ENCODE measurements around the gene COL19A1. TPM values are rescaled to one million over a fixed set of nuclear protein-coding genes. Genes with fewer than 3 reads are reported as not detected.

The COL19A1 gene
- total RNA-seq, 3 donors from 2014 or later: 0.15 to 0.66 TPM; not detected in 1

- no peaks in the 10 kb centered on the region for H3K9me3 ChIP-seq
- no peaks in the 10 kb centered on the region for H3K36me3 ChIP-seq
- intact Hi-C loops (cut with DNase I; ENCODE audit: low total_unique reads): loop anchor here (5.0 kb wide), 1 partner anchor 802 kb away; no protein-coding TSS in a partner anchor
- no peak overlapping the region for H3K4me3 ChIP-seq
- no peaks in the 10 kb centered on the region for H3K4me1 ChIP-seq
- no peak for TF ChIP-seq POLR2A (IDR thresholded peaks at IDR 0.05)
- TF ChIP-seq, protein P1, sequence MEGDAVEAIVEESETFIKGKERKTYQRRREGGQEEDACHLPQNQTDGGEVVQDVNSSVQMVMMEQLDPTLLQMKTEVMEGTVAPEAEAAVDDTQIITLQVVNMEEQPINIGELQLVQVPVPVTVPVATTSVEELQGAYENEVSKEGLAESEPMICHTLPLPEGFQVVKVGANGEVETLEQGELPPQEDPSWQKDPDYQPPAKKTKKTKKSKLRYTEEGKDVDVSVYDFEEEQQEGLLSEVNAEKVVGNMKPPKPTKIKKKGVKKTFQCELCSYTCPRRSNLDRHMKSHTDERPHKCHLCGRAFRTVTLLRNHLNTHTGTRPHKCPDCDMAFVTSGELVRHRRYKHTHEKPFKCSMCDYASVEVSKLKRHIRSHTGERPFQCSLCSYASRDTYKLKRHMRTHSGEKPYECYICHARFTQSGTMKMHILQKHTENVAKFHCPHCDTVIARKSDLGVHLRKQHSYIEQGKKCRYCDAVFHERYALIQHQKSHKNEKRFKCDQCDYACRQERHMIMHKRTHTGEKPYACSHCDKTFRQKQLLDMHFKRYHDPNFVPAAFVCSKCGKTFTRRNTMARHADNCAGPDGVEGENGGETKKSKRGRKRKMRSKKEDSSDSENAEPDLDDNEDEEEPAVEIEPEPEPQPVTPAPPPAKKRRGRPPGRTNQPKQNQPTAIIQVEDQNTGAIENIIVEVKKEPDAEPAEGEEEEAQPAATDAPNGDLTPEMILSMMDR (IDR thresholded peaks at IDR 0.05): no peak
- TF ChIP-seq POLR2AphosphoS5 (IDR thresholded peaks at IDR 0.05): no peak
- DNase-seq (ENCODE audit: low spot score in 2 of 2): no peak
- H3K27me3 ChIP-seq: no peaks in the 10 kb centered on the region
- no peak overlapping the region for H3K27ac ChIP-seq
These were observed 284.2 kb downstream of the COL19A1 start for GRCh38 chr6:70150521-70150920.

DNA sequence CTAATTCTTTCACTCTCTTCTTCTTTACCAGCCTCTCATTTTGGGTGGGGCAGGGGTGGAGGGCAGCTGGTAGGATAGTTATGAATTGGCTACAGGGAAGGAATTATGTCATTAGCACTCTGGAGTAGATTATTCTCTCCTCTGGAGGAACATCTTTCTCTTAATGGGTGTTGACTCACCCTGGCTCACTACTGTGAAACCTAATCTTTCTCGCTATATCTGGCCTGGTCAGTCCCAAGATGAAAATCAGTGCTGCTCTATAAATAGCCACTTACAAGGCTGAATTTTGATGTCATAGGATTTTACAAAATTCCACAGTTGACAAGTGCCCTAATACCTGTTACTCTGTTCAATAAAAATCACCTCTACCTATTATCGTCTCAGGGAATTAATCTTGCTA lies 285.3 kb downstream of the COL19A1 start:
- TF ChIP-seq POLR2AphosphoS5 (IDR thresholded peaks at IDR 0.05): no peak
- H3K9me3 ChIP-seq: no peaks in the 10 kb centered on the region
- no peak overlapping the region for H3K4me3 ChIP-seq
- H3K27me3 ChIP-seq: no peaks in the 10 kb centered on the region
- H3K27ac ChIP-seq: no peak overlapping the region
- intact Hi-C loops (cut with DNase I; ENCODE audit: low total_unique reads): loop anchor here (5.0 kb wide), 1 partner anchor 801 kb away; no protein-coding TSS in a partner anchor
- no peaks in the 10 kb centered on the region for H3K4me1 ChIP-seq
- H3K36me3 ChIP-seq: no peaks in the 10 kb centered on the region
- DNase-seq (ENCODE audit: low spot score in 2 of 2): no peak

DNA sequence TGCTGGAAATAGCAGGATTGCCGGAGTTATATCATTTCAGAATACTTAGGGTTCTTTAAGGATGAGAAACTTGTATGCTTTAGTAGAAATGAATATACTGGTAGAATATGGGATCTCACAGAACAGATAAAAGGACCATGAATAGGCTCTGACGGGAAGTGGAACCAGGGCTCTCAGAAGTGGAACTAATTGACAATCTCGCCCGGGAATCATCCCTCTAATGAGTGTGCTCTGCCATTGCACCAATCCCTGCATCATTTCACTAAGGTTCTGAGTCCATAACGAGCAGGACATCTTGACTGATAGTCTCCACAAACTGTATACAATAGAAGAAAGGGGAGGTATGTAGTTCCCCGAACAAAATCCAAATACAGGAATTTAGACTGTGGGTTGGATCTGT lies 286.4 kb downstream of the COL19A1 start:
- intact Hi-C loops (cut with DNase I; ENCODE audit: low total_unique reads): loop anchor here (5.0 kb wide), 1 partner anchor 800 kb away; no protein-coding TSS in a partner anchor
- TF ChIP-seq POLR2A (IDR thresholded peaks at IDR 0.05): no peak
- TF ChIP-seq, protein P1 (IDR thresholded peaks at IDR 0.05): no peak
- TF ChIP-seq POLR2AphosphoS5 (IDR thresholded peaks at IDR 0.05): no peak

GRCh38 chr6:70157086-70157485 lies 290.7 kb downstream of the COL19A1 start:
- TF ChIP-seq POLR2A (IDR thresholded peaks at IDR 0.05): no peak
- TF ChIP-seq, protein P1 (IDR thresholded peaks at IDR 0.05): no peak
- no peak for TF ChIP-seq POLR2AphosphoS5 (IDR thresholded peaks at IDR 0.05)
- intact Hi-C loops (cut with DNase I; ENCODE audit: low total_unique reads): loop anchor here (5.0 kb wide), 1 partner anchor 1080 kb away; no protein-coding TSS in a partner anchor
- no peaks in the 10 kb centered on the region for H3K36me3 ChIP-seq

More for the DNA sequence above, 286.4 kb downstream of the COL19A1 start:
- Histone ChIP-seq H3K4me1 (no peaks in the 10 kb centered on the region), H3K27ac (no peak overlapping the region), H3K36me3 (no peaks in the 10 kb centered on the region), H3K9me3 (no peaks in the 10 kb centered on the region), H3K27me3 (no peaks in the 10 kb centered on the region), H3K4me3 (no peak overlapping the region)
- no peak for DNase-seq (ENCODE audit: low spot score in 2 of 2)

DNA sequence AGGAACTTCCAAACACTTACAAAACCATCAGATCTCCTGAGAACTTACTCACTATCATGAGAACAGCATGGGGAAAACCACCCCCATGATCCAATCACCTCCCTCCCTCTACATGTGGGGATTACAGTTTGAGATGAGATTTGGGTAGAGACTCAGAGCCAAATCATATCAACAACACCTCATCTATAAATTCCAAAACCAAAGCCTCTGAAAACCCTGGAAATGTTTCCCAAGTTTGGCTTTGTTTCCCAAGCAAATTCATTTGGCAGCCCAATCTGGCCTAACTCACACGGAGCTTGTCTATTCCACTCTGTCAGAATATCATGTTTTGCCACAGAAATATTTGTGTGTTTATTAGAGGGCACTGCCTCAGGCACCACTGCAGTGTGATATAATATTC lies 293.9 kb downstream of the COL19A1 start:
- TF ChIP-seq POLR2A (IDR thresholded peaks at IDR 0.05): no peak
- TF ChIP-seq, protein P1 (IDR thresholded peaks at IDR 0.05): no peak
- TF ChIP-seq POLR2AphosphoS5 (IDR thresholded peaks at IDR 0.05): no peak
- H3K27me3 ChIP-seq: no peaks in the 10 kb centered on the region
- intact Hi-C loops (cut with DNase I; ENCODE audit: low total_unique reads): no loop called here

More at GRCh38 chr6:70157086-70157485, 290.7 kb downstream of the COL19A1 start:
- Histone ChIP-seq H3K27ac (no peak overlapping the region), H3K4me1 (no peaks in the 10 kb centered on the region), H3K4me3 (no peak overlapping the region), H3K27me3 (no peaks in the 10 kb centered on the region), H3K9me3 (no peaks in the 10 kb centered on the region)
- no peak for DNase-seq (ENCODE audit: low spot score in 2 of 2)

More for the DNA sequence above, 293.9 kb downstream of the COL19A1 start:
- Histone ChIP-seq H3K36me3 (no peaks in the 10 kb centered on the region), H3K9me3 (no peaks in the 10 kb centered on the region), H3K4me1 (no peaks in the 10 kb centered on the region), H3K27ac (no peak overlapping the region), H3K4me3 (no peak overlapping the region)
- no peak for DNase-seq (ENCODE audit: low spot score in 2 of 2)

All from breast epithelium (tissue), 4 donors.